GM18526 (cell line): ENCODE measurements around the gene SCN9A.

Experiments
- POLR2A ChIP-seq: IDR thresholded peaks from 3 replicates; pipeline ENCODE4 v1.6.1; 2011; ENCODE audit not compliant: insufficient read length; ENCODE audit errors: extremely low read depth

The SCN9A gene

DNA sequence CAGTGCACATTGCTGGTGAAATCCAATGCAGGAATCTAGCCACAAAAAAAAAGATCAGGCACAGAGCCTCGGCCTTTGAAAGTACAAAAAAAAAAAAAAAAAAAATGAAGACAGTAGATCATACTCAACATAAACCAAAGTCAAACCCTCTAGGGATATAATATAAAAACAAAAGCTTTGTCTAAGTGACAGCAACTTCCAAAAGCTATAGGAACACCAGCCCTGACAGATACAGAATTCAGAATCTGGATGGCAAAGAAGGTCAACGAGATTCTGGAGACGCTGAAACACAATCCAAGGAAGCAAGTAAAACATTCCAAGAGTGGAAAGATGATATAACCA lies 194.0 kb downstream of the SCN9A start:
- TF ChIP-seq POLR2A = no peak

DNA sequence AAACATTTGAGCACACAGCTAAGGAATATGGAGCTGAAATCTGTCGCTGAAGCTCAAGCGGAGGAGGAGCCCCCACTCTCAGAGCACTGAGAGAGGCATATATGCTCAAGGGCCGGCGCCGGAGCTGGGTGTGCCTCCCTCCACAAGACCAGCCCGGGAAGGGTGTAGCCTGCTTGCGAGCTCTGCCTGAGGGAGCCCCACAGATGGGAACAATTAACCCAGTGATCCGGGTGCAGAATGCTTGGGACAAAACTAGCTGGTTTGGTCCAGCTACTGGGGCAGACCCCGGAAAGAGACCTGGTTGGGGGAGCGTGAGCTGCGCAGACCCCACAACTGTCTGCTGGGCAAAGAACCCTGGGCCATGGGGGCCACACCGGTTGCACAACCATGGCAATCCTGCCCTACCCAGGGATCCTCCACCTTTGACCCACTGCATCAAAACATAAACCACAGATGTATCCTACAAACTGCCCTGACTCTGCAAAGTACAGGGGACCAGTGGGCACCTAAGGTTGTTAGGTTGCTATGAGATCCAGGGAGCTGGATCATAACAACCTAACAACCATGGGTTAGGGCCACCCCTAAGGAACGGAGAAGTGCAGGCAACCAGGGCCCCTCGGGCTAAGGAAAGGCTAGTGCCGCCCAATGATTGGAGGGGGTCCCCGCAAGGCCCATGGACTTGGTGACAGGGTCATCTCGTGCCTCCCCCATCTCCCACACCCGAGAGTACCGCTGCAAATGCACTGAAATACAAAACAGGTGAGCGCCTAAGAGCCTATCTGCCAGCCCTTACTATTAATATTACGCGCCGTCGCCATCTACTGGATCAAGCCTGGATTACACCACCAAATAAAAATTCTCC lies 194.6 kb downstream of the SCN9A start:
- TF ChIP-seq POLR2A = no peak

DNA sequence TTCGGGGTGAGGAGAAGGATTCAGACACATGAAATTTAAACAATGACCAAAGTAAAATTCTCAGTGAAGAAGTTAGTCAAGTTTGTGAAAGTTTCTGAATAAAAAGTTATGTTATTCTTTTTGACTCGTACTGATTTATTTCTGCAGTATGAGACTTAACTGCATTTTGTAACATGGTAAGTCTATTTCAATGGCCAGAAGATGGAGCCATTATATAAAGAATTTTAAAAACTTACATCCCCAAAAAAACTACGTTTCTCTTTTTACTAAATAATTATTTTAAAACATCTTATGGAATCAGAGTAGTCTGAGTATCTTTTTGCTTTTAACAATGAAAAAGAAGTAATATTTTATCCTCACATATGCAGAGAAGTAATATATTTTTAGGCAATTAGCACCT lies 196.5 kb downstream of the SCN9A start:
- TF ChIP-seq POLR2A = no peak

DNA sequence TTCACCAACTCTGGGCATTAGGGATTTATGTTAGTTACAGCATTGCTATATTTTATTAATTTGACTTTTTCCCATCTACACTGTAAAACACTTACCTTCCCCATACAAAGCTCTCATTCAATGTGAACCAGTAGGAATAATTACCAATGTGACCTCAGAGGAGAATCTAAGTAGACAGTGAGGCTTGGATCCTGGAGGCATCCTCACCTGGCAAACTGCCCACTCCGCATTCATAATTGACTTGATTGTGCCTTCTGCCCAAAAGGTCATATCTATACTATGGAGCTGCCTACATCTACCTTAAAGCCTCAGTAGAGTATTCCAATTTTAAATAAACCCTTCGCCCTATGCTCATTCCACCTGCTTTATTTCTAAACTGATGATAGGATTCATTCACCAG lies 202.5 kb downstream of the SCN9A start:
- TF ChIP-seq POLR2A = no peak

DNA sequence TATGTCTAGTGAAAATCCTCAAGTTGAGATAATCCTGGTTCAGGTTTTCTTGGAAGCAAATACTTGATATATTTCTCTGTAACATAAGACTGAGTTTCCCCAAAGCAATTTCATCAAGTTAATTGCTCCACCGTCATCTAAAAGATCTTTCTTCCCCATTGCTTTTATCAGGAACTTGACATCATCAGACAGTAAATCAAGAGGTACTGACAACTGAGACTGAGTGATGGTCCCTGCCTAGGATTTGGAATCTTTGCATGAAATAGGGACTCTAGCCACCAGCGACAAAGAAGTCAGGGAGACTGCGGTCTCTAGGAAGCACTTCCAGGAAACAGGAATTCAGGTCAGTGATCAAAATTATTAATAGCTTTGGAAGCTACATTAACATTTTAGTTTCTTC lies 204.5 kb downstream of the SCN9A start:
- no peak for TF ChIP-seq POLR2A

DNA sequence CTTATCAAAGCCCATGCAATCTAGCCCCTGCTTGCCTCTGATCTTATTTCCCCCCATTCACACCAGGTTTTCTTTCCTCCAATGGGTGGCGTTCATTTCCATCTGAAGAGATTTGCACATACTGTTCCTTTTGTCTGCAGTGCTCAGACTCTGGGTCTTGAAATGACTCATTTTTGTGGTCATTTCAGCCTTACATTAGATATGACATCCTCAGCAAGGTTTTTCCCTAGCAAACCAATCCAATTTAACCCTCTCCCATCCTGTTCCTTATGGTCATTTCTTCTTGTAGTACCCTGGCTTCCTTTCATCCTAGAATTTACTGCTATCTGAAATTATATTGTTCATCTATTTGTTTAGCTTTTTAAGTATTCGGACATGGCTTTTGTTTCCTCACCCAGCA lies 205.4 kb downstream of the SCN9A start:
- no peak for TF ChIP-seq POLR2A

DNA sequence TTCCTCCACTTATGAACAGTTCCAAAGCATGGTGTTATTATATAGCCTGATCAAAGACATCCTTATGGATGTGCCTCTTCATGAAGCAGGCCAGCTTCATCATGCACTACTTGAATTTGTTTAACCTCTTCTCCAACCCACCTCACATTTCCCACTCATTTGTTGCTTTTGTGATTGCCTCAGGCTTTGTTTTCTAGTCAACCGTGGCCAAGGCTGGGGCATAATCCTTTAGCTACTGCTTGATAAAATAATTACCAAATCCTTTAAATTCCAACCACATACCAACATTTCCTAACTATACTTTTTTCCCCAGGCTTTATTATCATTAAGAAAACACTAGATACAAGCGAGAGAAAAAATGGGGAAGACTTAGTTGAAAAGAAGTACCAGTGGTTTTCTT lies 208.3 kb downstream of the SCN9A start:
- no peak for TF ChIP-seq POLR2A

DNA sequence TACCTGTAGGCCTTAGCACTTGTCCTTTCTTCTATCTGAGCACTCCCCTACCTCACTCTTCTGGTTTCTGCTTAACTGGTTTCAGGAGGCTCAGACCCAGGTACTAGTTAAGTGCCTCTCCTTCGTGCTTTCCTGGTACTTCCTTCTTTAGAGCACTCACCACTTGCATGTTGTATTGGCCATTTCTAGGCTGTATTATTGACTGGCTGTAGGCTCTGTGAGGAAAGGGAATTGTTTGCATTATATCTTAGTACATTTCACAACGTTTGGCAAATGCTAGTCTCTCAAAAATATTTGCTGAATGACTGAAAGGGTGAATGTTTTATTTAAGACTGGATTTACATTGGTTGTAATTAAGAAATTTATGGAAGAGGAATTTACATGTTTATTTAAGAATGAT lies 212.0 kb downstream of the SCN9A start:
- TF ChIP-seq POLR2A = no peak

DNA sequence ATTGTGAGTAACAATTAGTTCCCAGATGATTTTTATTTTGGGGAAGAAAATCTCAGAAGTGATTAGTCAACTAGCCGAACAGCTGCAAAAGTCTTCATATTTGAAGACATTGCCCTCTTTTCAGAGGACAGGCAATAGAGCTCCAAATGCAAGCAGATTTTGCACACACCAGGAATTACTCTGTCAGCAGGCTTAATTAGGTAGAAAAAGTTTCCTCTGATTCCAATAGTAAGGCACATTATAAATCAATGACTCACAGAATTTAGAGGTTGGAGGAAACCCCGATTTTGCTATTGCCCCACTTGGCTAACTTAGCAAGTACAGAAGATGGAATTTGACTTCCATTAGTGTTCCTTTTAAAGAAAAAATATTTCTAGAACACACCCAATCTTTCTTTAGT lies 217.2 kb downstream of the SCN9A start:
- TF ChIP-seq POLR2A = no peak

DNA sequence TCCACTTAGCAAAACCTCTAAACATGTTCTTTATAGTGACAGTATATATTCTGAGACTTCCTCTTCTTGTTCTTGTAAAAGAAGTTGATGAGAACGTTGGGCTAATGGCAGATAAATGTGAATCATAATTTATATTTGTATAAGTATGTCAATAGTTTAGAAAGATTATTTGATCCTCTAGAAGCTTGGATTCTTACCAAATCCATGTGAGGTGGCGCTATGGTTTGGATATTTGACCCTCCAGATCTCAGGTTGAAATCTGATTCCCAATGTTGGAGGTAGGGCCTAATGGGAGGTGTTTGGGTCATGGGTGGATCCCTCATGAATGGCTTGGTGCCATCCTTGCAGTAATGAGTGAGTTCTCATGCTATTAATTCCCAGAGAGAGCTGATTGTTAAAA lies 218.2 kb downstream of the SCN9A start:
- TF ChIP-seq POLR2A = no peak

DNA sequence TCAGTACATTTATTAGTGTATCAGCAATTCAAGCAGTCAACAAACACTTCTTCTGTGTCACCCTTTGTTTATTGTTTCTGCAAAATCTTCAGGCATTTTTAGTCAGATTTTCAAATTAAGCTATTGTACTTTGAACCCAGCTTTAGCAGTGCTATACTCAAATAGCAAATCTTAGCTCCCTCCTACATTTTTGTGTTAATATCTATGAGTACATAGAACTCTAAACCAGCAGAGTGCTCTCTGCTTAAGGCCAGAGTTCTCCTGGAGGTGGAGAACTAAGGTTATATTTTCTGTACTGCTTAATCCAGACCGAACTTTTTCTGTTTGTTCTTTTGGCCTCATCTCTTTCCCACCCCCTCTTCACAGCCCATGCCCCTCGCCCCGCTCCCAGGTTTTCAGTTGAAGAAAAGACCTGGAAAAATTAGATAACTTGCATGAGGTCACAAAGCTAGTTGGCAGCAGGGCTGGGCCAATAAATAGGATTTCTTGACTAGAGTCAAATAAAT lies 218.7 kb downstream of the SCN9A start:
- TF ChIP-seq POLR2A = no peak

DNA sequence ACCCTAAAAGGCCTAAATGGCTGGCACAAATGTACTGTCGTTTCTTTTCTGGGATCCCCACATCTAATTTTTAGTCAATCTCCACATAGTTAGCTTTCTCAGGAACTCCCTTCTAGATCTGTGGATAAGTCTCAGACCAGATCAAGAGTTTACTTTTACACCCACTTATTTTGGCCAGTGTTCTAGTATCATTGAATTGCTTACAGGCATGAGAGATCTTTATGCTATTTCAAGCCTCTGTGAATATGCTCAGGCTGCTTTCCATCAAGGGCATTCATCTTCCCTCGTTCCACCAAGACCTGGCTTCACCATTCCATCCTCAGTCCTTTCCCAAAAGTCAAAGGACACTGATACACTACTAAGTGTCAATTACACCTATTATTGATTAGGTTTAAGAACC lies 220.2 kb downstream of the SCN9A start:
- no peak for TF ChIP-seq POLR2A

DNA sequence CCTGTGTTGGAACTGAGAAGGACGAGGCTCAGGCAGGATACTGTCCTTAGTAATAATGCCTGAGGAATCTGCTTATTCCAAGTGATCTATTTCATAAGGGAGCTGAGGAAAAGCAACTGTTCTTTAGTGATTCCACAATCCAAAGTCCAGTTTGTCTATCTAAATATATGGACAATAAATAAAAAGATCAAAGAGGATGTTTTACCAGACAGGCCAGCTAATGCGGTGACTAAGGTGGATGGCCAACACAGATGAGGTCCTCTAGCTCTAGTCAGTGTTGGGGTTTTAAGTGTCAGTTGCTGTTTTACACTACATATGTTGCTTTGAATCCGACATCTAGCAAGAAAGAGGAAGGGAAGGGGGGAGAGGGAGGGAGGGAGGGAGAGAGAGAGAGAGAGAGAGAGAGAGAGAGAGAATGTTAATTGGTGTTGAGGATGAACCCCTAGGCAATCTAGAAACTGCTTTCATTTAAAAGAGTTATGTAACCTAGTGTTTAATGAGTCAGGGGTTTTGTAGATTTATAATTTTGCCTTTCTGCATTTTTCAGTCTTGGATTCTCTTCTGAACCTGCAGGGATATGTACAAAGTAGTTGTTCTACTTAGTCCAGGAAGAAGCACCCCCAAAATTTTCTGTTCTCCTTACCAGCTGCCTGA lies 220.9 kb downstream of the SCN9A start:
- TF ChIP-seq POLR2A = no peak

DNA sequence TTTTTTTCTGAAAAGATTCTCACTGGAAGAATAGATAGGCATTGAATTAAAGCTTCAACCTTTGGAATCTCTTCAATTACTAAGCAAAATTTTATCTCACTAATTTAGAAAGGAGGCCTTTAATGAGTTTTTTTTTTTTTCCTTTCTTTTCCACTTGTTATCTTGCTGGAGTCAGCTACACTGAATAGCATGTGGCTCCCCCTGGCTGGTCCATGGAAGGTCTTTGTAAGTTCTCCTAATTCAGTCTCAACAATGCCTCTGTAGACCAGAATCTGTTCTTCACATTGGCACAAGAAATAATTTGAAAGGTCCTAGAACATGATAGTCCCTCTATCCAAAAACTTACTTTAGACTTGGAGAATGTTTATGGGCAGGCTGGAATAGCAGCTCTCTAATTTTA lies 223.7 kb downstream of the SCN9A start:
- no peak for TF ChIP-seq POLR2A

DNA sequence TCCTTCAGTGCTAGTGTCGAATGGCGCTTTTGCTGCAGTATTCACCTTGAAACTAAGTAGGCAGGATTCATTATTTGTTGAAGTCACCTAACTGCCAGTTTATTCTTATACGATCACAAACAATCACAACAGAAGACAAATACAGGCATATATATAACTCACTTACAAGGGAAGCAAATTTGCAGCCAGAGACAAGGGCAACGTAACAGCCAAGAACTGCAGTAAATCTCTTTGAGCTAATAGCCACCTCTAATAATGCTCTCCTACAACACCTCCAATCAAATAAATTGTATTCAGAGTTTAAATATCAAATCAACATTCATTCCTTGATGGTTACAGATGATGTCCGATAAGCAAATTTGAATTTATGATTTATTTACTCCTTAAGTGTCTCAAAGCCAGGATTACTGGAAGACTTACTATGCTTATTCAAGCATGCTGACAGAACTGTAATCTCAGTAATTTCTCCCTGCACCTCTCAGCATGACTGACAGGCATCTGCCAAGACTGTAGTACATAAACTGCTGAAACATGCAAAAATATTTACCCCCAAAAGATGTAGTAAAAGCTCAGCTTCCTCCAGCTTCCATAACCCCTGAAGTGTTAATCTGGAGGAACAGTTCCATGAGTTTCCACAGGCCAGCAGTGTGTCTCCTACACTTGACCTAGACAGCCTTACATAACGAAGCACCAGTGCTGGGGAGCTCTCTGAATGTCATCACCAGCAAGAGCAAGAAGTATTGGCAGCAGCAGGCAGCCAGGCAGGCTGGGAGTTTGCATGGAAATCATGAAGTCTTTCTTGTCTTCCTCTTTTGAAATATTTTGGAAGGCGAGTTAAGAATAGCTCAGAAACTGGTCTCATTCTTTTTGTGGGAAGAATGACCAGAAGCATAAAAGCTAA lies 227.0 kb downstream of the SCN9A start:
- TF ChIP-seq POLR2A = no peak

DNA sequence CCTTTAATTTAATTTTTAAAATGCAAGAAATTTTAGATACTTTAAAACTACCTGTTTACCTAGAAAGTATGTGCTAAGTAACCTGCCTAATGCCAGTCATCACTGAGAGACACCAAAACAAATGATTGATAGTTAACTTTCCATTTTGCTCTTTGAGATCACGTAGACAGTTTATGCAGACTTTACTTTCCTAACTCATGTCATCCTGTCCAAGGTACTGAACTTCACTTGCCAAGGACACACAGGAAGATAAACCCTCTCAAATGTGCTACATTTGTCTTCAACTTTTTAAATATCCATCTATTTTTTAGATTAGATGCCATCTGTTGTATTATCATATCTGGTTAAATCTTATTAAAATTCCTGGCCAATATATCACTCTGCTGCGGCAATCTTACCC lies 227.9 kb downstream of the SCN9A start:
- no peak for TF ChIP-seq POLR2A
